Activated B cell treated with CpG ODN at 0.5 μM for 24 hours (primary cell): ENCODE results near the gene GXYLT1. TPM values are rescaled to one million over a fixed set of nuclear protein-coding genes. Genes with fewer than 3 reads are reported as not detected.
"Not testable (repeated sequence)": the region's sequence is repeated elsewhere in the genome, so short reads cannot be mapped to it uniquely, and the experiment has no call there.

ENCODE experiments used
- ATAC-seq: fragments of 200-7000 bp; cut with Tn5 transposase; one replicate; pipeline ENCODE4 v1.10.0; 2021; ENCODE audit warnings: low read depth, mild to moderate bottlenecking, moderate library complexity
- CTCF ChIA-PET: fragments of 350-600 bp; sonication (Branson Sonifier 250); formaldehyde crosslinking; loops from one replicate; lab custom pipeline; 2021; ENCODE audit warnings: antibody characterized with exemption; lab: Charles Lee
- POLR2A ChIA-PET: fragments of 350-600 bp; sonication (Branson Sonifier 250); formaldehyde crosslinking; loops from one replicate; lab custom pipeline; 2021; ENCODE audit warnings: antibody characterized with exemption; lab: Charles Lee
- DNase-seq: peaks from one replicate; pipeline ENCODE4 v3.0.0; 2022
- H3K27ac Mint-ChIP-seq: one replicate; pipeline ENCODE4 v1.8.0; 2020; ENCODE audit warnings: mixed read lengths
- H3K27me3 Mint-ChIP-seq: one replicate; pipeline ENCODE4 v1.8.0; 2021; ENCODE audit warnings: mixed read lengths
- H3K36me3 Mint-ChIP-seq: one replicate; pipeline ENCODE4 v1.8.0; 2021; ENCODE audit warnings: low read depth, mixed read lengths
- H3K4me1 Mint-ChIP-seq: one replicate; pipeline ENCODE4 v1.8.0; 2021; ENCODE audit warnings: mixed read lengths
- H3K4me3 Mint-ChIP-seq: one replicate; pipeline ENCODE4 v1.8.0; 2020; ENCODE audit warnings: mild to moderate bottlenecking, mixed read lengths
- H3K9me3 Mint-ChIP-seq: one replicate; pipeline ENCODE4 v1.8.0; 2020; ENCODE audit warnings: mixed read lengths
- CTCF ChIP-seq: fragments of 200-600 bp; IDR thresholded peaks from one replicate; pipeline ENCODE4 v1.8.0; 2022; ENCODE audit warnings: antibody characterized with exemption, mild to moderate bottlenecking
- intact Hi-C: fragments of 100-400 bp; cut with micrococcal nuclease; formaldehyde crosslinking; loops from one replicate; pipeline ENCODE4 v1.15.1; 2024
- total RNA-seq: library from RNA; stranded (reverse); gene quantifications from 2 replicates; pipeline ENCODE4 v1.2.3, GENCODE V29; 2022

Gene GXYLT1
- total RNA-seq, 1 donor from 2014 or later, result 7.9 TPM

GRCh38 chr12:42056130-42056529 lies 88.5 kb downstream of the GXYLT1 start:
- Mint-ChIP-seq H3K36me3 (no peaks in the 10 kb centered on the region), H3K9me3 (no peaks in the 10 kb centered on the region), H3K4me1 (peaks cover 15% of the 10 kb centered on the region), H3K27me3 (peaks cover 16% of the 10 kb centered on the region), H3K4me3 (no peak overlapping the region), H3K27ac (peak overlapping the region; percentile 38)
- ChIA-PET CTCF (interaction anchor here (1.7 kb wide), 1 partner anchor 31 kb away, joined by 4 read pairs; no protein-coding TSS in a partner anchor), POLR2A (no interaction called here)
- no peak for DNase-seq
- peak; percentile 97 for ATAC-seq
- no peak for TF ChIP-seq CTCF
- intact Hi-C loops, result loop anchor here (5.0 kb wide), 1 partner anchor 536 kb away; no protein-coding TSS in a partner anchor

GRCh38 chr12:42053456-42053855 lies 91.2 kb downstream of the GXYLT1 start:
- H3K36me3 Mint-ChIP-seq, result no peaks in the 10 kb centered on the region
- peaks cover 15% of the 10 kb centered on the region for H3K27me3 Mint-ChIP-seq
- TF ChIP-seq CTCF, result no peak
- CTCF ChIA-PET, result no interaction called here
- H3K9me3 Mint-ChIP-seq, result no peaks in the 10 kb centered on the region
- H3K27ac Mint-ChIP-seq, result no peak overlapping the region
- peaks cover 15% of the 10 kb centered on the region for H3K4me1 Mint-ChIP-seq
- ATAC-seq, result no peak
- no peak overlapping the region for H3K4me3 Mint-ChIP-seq
- intact Hi-C loops, result no loop called here
- no peak for DNase-seq
- POLR2A ChIA-PET, result no interaction called here

GRCh38 chr12:42048980-42049379 lies 95.7 kb downstream of the GXYLT1 start:
- H3K4me3 Mint-ChIP-seq, intact Hi-C loops, CTCF ChIA-PET, H3K27ac Mint-ChIP-seq, POLR2A ChIA-PET, H3K36me3 Mint-ChIP-seq, DNase-seq, H3K4me1 Mint-ChIP-seq, ATAC-seq, H3K9me3 Mint-ChIP-seq: not testable (repeated sequence)
- H3K27me3 Mint-ChIP-seq, result peaks cover 17% of the 10 kb centered on the region

- no peak for ATAC-seq
- no peak for TF ChIP-seq CTCF
- Mint-ChIP-seq H3K27me3 (peaks cover 5% of the 10 kb centered on the region), H3K9me3 (no peaks in the 10 kb centered on the region), H3K36me3 (no peaks in the 10 kb centered on the region), H3K4me3 (no peak overlapping the region), H3K27ac (no peak overlapping the region), H3K4me1 (peaks cover 10% of the 10 kb centered on the region)
- no peak for DNase-seq
- CTCF ChIA-PET, result interaction anchor here (0.8 kb wide), 1 partner anchor 19 kb away, joined by 3 read pairs; no protein-coding TSS in a partner anchor
- POLR2A ChIA-PET, result no interaction called here
- intact Hi-C loops, result no loop called here
Observed at GRCh38 chr12:42039577-42039976, 105.1 kb downstream of the GXYLT1 start.

- no peaks in the 10 kb centered on the region for H3K36me3 Mint-ChIP-seq
- no peaks in the 10 kb centered on the region for H3K9me3 Mint-ChIP-seq
- no peak overlapping the region for H3K4me3 Mint-ChIP-seq
- ATAC-seq, result no peak
- peaks cover 10% of the 10 kb centered on the region for H3K4me1 Mint-ChIP-seq
- DNase-seq, result no peak
- no peak overlapping the region for H3K27ac Mint-ChIP-seq
- intact Hi-C loops, result no loop called here
- TF ChIP-seq CTCF, result no peak
- ChIA-PET POLR2A (no interaction called here), CTCF (interaction anchor here (0.8 kb wide), 1 partner anchor 19 kb away, joined by 3 read pairs; no protein-coding TSS in a partner anchor)
- peaks cover 5% of the 10 kb centered on the region for H3K27me3 Mint-ChIP-seq
Observed at GRCh38 chr12:42039176-42039575, 105.5 kb downstream of the GXYLT1 start.
